Vagina (tissue), 2 donors: ENCODE data around the gene KPTN.

Experiments used
- POLR2A ChIP-seq, 2 donors: fragments of 450-650 bp; IDR thresholded peaks; one replicate each; pipeline ENCODE4 v1.6.1; 2017; ENCODE audit warnings: antibody characterized with exemption in 2 of 2, mild to moderate bottlenecking in 2 of 2, moderate library complexity in 2 of 2
- TF ChIP-seq, protein P1 (sequence below), 3 experiments: fragments of 450-650 bp in 2 of 3; fragments of 200-600 bp in 1 of 3; sonication (generic) in 1 of 3; IDR thresholded peaks; one replicate each; pipeline ENCODE4 v1.5.1; 2017 to 2019; ENCODE audit warnings: antibody characterized with exemption in 3 of 3, mild to moderate bottlenecking in 2 of 3, moderate library complexity in 2 of 3

DNA sequence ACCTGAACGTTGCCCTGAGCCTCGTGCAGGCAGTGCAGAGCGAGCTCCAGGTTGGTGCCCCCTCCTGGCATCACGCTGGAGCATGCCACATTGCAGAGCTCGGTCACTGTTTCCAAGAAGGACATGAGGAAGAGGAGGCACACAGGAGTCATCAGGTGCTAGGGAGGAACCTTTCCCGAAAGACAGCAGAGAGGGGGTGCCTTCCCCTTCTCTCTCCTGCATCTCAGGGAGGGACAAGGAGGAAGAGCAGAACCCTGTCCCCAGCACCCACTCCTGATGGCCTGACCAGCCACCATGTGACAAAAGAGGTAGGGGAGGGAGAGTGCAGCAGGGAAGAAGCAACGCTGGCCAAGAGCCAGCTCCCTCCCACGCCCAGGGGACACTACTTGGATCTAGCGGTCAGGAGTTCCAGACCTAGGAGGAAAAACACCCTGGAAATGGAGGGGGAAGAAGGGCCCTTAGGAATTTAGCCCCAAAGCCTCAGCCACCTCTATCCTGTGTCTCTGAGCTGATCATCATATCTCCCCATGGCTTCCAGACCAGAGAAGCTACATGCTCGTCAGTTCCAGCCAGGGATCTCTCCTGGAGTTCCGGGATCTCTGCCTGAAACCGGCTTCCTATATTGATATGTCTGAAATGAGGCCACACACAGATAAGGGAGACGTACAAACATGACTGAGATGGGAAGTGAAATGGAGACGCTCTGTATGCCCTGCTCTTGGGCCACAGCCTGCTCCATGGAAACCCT lies 47.8 kb upstream of the KPTN start:
- no peak for TF ChIP-seq POLR2A (IDR thresholded peaks at IDR 0.05)
- TF ChIP-seq, protein P1, sequence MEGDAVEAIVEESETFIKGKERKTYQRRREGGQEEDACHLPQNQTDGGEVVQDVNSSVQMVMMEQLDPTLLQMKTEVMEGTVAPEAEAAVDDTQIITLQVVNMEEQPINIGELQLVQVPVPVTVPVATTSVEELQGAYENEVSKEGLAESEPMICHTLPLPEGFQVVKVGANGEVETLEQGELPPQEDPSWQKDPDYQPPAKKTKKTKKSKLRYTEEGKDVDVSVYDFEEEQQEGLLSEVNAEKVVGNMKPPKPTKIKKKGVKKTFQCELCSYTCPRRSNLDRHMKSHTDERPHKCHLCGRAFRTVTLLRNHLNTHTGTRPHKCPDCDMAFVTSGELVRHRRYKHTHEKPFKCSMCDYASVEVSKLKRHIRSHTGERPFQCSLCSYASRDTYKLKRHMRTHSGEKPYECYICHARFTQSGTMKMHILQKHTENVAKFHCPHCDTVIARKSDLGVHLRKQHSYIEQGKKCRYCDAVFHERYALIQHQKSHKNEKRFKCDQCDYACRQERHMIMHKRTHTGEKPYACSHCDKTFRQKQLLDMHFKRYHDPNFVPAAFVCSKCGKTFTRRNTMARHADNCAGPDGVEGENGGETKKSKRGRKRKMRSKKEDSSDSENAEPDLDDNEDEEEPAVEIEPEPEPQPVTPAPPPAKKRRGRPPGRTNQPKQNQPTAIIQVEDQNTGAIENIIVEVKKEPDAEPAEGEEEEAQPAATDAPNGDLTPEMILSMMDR (IDR thresholded peaks at IDR 0.05): no peak
